Measurements from ENCODE around the gene RLN3. TPM values are rescaled to one million over a fixed set of nuclear protein-coding genes. Genes with fewer than 3 reads are reported as not detected.

RLN3 gene
- total and polyA plus RNA-seq, 10 of the 15 experiments (the other 5 are each of a cell fraction or from before 2014, with no cell fraction given) = not detected

- TF ChIP-seq ZBTB33 (IDR thresholded peaks at IDR 0.05) (no peak), STAT1 (conservative IDR thresholded peaks at IDR 0.05) (no peak), BCL11A (IDR thresholded peaks at IDR 0.05; ENCODE audit: low read depth, low read length) (no peak)
Observed at GRCh38 chr19:13989487-13989886, 38.5 kb upstream of the RLN3 start (continued).

GRCh38 chr19:13990085-13990484, 37.9 kb upstream of the RLN3 start:
- BruUV-seq (replicated peaks) = no TSS peak

More at GRCh38 chr19:13990085-13990484, 37.9 kb upstream of the RLN3 start:
- ChIA-PET SMC1A (ENCODE audit: uncharacterized antibody, unreplicated experiment) (interaction anchor here (1.3 kb wide), 1 partner anchor 22 kb away, joined by 3 read pairs; no protein-coding TSS in a partner anchor), POLR2A (interaction anchor here (0.7 to 6.5 kb wide), 3 partner anchors 9 to 42 kb away, joined by 3 to 49 read pairs (median 3); partner anchors contain the start of genes IL27RA and RFX1), CTCF (interaction anchor here (1.1 kb wide), 1 partner anchor 52 kb away, joined by 3 read pairs; no protein-coding TSS in a partner anchor), RAD21 (ENCODE audit: unreplicated experiment) (no interaction called here)
- intact Hi-C loops (cut with micrococcal nuclease; ENCODE audit: unreplicated experiment) (no loop called here), in situ Hi-C loops (cut with MboI) (no loop called here)
- TF ChIP-seq ZBTB4 (CRISPR knock-in tag; IDR thresholded peaks at IDR 0.05) = no peak
- TF ChIP-seq MLLT1 (IDR thresholded peaks at IDR 0.05) = no peak
- TF ChIP-seq NR2F1 (conservative IDR thresholded peaks at IDR 0.05) = no peak
- TF ChIP-seq ETV6 (conservative IDR thresholded peaks at IDR 0.05 in 1 of 2, IDR thresholded peaks at IDR 0.05 in 1 of 2; ENCODE audit: borderline replicate concordance in 1 of 2, low read depth in 1 of 2) = no peak
- ATAC-seq = no peak
- no peaks in the 10 kb centered on the region for H3K27me3 ChIP-seq (replicated peaks in 1 of 2; ENCODE audit: control insufficient read depth in 2 of 2, insufficient read depth in 2 of 2, low read length in 1 of 2)
- no peaks in the 10 kb centered on the region for H3K79me2 ChIP-seq (ENCODE audit: control insufficient read depth, insufficient read depth, low read length)
- DNase-seq (ENCODE audit: low read depth, low spot score) = no peak
- peaks cover 26% of the 10 kb centered on the region for H3K4me1 ChIP-seq (ENCODE audit: control insufficient read depth, insufficient read depth, low read length)
- FAIRE-seq = no peak
- H2AFZ ChIP-seq (ENCODE audit: control insufficient read depth, low read depth, low read length) = no peak overlapping the region
- H3K9ac ChIP-seq (ENCODE audit: control insufficient read depth, insufficient read depth, low read length) = no peak overlapping the region
- no peaks in the 10 kb centered on the region for H4K20me1 ChIP-seq (ENCODE audit: control insufficient read depth, insufficient read depth)
- no peak overlapping the region for H3K4me3 ChIP-seq
- WGBS (ENCODE audit: insufficient coverage, insufficient replicate concordance, low lambda C conversion rate, missing lambda C conversion rate) = 82% methylated on average over 8 of the region's 8 CpGs
- no peak overlapping the region for H3K27ac ChIP-seq (ENCODE audit: control insufficient read depth, insufficient read depth)
- H3K4me2 ChIP-seq (ENCODE audit: control insufficient read depth, insufficient read depth) = no peak overlapping the region
- peaks cover 0 to 3% of the 10 kb centered on the region in 2 experiments; a peak in 3 of 4 replicates for H3K36me3 ChIP-seq (ENCODE audit: control insufficient read depth in 2 of 2, insufficient read depth in 2 of 2, low read length in 1 of 2)
- no peaks in the 10 kb centered on the region for H3K9me3 ChIP-seq (replicated peaks; ENCODE audit: control insufficient read depth, insufficient read depth, low read length)
